Stimulated activated CD4-positive, alpha-beta T cell treated with anti-CD3 and anti-CD28 coated beads, Interleukin-1b, Interleukin-23, amount 100 ng/mL, for 1 hour (primary cell): ENCODE data around the gene AEN.

Experiments
- DNase-seq, 2 donors: peaks; one replicate each; pipeline ENCODE4 v3.0.0-alpha.2; 2020; ENCODE audit warnings: low read depth in 2 of 2

AEN gene, protein sequence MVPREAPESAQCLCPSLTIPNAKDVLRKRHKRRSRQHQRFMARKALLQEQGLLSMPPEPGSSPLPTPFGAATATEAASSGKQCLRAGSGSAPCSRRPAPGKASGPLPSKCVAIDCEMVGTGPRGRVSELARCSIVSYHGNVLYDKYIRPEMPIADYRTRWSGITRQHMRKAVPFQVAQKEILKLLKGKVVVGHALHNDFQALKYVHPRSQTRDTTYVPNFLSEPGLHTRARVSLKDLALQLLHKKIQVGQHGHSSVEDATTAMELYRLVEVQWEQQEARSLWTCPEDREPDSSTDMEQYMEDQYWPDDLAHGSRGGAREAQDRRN

GRCh38 chr15:88620995-88621772 lies at the start of gene AEN:
TSS of gene AEN (plus strand) at chr15:88621340. CDS start at chr15:88626210, 4,870 bp downstream.
- DNase-seq: peak; percentile 83 to 90

- no peak for DNase-seq
Measured at GRCh38 chr15:88571852-88572259, 49.3 kb upstream of the AEN start.

GRCh38 chr15:88574077-88574476 lies 47.1 kb upstream of the AEN start:
- DNase-seq: no peak

- no peak for DNase-seq
Measured at GRCh38 chr15:88574655-88575054, 46.5 kb upstream of the AEN start.

GRCh38 chr15:88579322-88579721 lies 41.8 kb upstream of the AEN start:
- DNase-seq: no peak

DNA sequence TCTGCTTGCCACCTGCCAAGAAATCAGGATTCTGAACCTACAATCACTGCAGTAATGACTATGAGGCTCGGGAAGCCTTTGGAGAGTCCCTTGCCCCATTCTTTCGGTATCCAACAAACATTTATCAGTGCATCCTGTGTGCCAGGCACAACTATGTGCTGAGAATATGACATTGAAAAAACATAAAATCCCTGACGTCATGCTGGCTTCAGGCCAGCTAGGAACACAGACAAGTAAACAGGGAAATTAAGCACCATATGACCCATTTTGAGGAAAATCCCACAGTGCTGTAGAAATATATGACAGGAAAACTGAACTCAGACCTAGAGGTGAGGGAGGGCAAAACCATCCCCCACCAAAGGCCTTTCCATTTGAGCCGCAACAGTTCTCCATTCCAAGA lies 40.6 kb upstream of the AEN start:
- no peak for DNase-seq

GRCh38 chr15:88586401-88587162 lies 34.6 kb upstream of the AEN start:
- DNase-seq: no peak

DNA sequence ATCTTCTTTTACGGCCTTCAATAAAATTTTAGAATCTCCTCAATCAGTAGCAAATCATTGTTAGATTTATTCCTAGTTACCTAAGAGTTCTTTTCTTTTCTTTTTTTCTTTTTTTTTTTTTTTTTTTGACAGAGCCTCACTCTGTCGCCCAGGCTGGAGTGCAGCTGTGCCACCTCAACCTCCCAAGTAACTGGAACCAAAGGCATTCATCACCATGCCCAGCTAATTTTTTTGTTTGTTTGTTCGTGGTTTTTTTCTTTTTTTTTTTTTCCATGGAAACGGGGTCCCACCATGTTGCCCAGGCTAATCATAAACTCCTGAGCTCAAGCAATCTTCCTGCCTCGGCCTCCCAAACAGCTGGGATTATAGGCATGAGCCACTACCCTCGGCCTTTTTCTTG lies 30.4 kb upstream of the AEN start:
- no peak for DNase-seq

DNA sequence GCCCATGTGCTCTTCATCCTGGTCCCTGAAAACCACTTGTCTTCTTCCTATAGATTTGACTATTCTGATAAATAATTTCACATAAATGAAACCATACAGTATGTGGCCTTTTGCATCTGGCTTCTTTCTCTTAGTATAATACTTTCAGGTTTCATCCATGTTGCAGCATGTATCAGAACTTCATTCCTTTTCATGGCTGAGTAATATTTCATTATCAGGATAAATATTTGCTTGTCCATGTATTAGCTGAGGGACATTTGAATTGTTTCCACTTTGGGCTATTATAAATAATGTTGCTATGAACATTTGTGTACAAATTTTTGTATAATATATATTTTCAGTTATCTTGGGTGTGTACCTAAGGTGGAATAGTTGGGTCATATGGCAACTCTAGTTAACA lies 29.8 kb upstream of the AEN start:
- no peak for DNase-seq

GRCh38 chr15:88603885-88604284 lies 17.3 kb upstream of the AEN start:
- no peak for DNase-seq

- DNase-seq: no peak
Measured at GRCh38 chr15:88604381-88605188, 16.6 kb upstream of the AEN start.

DNA sequence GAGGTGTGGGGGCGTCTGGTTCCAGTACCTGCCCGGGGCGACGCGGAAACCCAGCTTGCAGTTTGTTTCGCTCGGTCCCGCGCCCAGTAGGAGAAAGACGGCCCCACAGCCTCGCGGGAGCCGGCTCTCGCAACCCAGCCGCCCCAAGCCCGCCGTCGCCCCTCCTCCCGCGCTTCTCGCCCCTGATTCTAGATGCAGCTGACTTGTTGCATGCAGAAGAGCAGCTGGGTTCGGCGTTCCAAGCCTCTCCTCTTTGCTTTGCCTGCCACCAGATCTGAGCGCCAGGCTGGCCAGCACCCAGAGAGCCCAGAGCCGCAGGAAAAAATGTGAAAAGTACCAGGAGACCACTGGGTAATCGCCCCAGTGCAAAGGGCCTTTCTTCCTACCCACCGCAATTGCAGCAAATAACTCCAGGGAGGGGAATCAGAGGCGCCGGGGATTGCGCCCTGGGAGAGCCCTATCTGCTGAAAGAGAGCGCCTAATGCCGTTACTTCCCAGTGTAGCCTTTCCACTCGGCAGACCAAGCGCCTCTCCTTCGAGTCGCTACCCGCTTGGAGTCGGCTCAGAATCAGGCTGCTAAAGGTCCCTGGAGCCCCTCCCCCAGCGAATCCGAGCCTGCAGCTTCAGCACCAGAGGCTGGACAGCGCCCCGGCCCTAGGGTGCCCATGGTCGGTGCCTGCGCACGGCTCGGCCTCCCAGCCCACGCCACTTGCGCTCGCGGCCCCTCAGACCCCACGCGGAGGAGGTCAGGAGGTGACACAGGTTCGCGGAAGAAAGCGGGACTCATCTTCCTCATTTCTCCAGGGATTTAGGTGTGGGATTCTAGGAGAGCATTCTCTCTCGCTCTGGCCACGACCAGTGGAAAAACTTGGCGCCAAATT lies 15.7 kb upstream of the AEN start:
- DNase-seq: peak in 1 of 2 donors; percentile 39

GRCh38 chr15:88606070-88606794 lies 14.9 kb upstream of the AEN start:
- no peak for DNase-seq

DNA sequence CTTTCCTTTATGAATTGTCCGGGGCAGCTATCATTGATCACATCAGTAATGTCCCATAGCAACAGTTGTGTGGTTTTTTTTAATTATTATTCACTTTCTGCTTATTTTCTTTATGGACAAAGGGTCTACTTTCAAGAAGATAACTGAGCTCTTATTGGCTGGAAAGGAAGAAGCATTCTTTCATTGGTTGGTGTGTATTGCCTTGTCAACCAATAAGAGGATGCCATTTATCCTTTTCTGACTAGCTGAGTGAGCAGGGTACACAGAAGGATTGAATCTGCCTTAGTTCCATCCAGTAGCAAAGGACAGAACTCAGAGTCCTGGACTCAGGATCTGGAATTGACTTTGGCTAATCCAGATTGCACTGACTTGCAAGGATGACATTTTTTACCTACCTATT lies 13.2 kb upstream of the AEN start:
- DNase-seq: no peak

- no peak for DNase-seq
Measured at GRCh38 chr15:88608607-88609181, 12.4 kb upstream of the AEN start.

- DNase-seq: no peak
Measured at GRCh38 chr15:88609344-88610090, 11.6 kb upstream of the AEN start.

GRCh38 chr15:88610701-88611231 lies 10.4 kb upstream of the AEN start:
- no peak for DNase-seq

DNA sequence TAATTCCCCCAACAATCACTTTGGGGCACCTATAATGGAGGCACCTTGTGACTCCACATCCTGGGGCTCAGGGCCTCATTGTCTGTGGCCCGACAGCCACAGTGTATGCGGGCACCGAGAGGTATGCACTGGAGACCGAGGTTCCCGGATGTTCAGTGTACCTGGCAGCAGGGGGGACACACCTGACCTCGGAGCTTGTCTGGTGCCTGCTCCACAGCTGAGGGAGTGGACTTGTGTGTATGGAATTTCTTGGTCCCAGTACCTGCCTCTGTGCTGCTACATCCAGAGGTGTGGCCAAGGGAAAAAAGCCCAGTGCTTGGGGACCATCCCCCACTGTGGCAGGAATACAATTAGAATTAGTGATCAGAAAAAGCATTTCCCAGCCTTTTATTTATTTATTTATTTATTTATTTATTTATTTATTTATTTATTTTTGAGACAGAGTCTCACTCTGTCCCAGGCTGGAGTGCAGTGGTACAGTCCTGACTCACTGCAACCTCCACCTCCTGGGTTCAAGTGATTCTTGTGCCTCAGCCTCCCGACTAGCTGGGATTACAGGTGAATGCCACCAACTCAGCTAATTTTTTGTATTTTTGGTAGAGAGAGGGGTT lies 8.8 kb upstream of the AEN start:
- no peak for DNase-seq
